GM12878 (cell line): Measurements from ENCODE around the gene GJC1. TPM values are rescaled to one million over a fixed set of nuclear protein-coding genes. Genes with fewer than 3 reads are reported as not detected.
"Not testable (repeated sequence)": the region's sequence is repeated elsewhere in the genome, so short reads cannot be mapped to it uniquely, and the experiment has no call there.

Source experiments
- ATAC-seq: fragments of 200-7000 bp; cut with Tn5 transposase; 3 replicates; pipeline ENCODE4 v1.9.1; 2020; ENCODE audit warnings: mild to moderate bottlenecking, moderate library complexity
- BruUV-seq: library from RNA; stranded (reverse); fragments of 400-500 nt; replicated peaks from 2 replicates; lab custom pipeline; 2021; lab: Mats Ljungman, UMichigan
- CTCF ChIA-PET: fragments of 300-600 bp; sonication (Branson Sonifier 250); formaldehyde crosslinking; extraction: SDS; loops from one replicate; lab custom pipeline; 2021; ENCODE audit warnings: inconsistent platforms; lab: Yijun Ruan, JAX
- POLR2A ChIA-PET: fragments of 350-600 bp; formaldehyde crosslinking; extraction: SDS; loops from one replicate; lab custom pipeline; 2021; ENCODE audit warnings: inconsistent platforms; lab: Charles Lee
- RAD21 ChIA-PET: fragments of 300-600 bp; sonication (Branson Sonifier 250); formaldehyde crosslinking; loops from one replicate; lab custom pipeline; 2023; ENCODE audit warnings: antibody characterized with exemption; ENCODE audit not compliant: unreplicated experiment; lab: Charles Lee
- SMC1A ChIA-PET: fragments of 300-600 bp; sonication (Branson Sonifier 250); formaldehyde crosslinking; loops from one replicate; lab custom pipeline; 2023; ENCODE audit not compliant: unreplicated experiment, uncharacterized antibody; lab: Charles Lee
- DNase-seq: peaks from one replicate; pipeline ENCODE4 v3.0.0-alpha.2; 2011; ENCODE audit warnings: low read depth, low spot score
- FAIRE-seq: peaks from 3 replicates; lab custom pipeline; 2011; peaks lifted over from hg19 to GRCh38; lab: Jason Lieb, UNC
- H2AFZ ChIP-seq: 2 replicates; pipeline ENCODE4 v1.6.0; 2011; ENCODE audit warnings: low read depth, low read length, control low read depth; ENCODE audit not compliant: control insufficient read depth
- H3K27ac ChIP-seq: 2 replicates; pipeline ENCODE4 v1.5.1; 2011; ENCODE audit warnings: control low read depth; ENCODE audit not compliant: control insufficient read depth, insufficient read depth
- H3K27me3 ChIP-seq, 2 experiments: replicated peaks in 1 of 2; 2 replicates each; pipeline versions ENCODE4 v1.6.0 to v1.6.1; 2011; ENCODE audit warnings: low read length in 1 of 2; ENCODE audit not compliant: control insufficient read depth in 2 of 2, insufficient read depth in 2 of 2
- H3K36me3 ChIP-seq, 2 experiments: 2 replicates each; pipeline ENCODE4 v1.5.1; 2011; ENCODE audit warnings: low read length in 1 of 2; ENCODE audit not compliant: control insufficient read depth in 2 of 2, insufficient read depth in 2 of 2
- H3K4me1 ChIP-seq: 2 replicates; pipeline ENCODE4 v1.6.1; 2011; ENCODE audit warnings: mild to moderate bottlenecking, low read length, moderate library complexity, mixed read lengths; ENCODE audit not compliant: control insufficient read depth, insufficient read depth
- H3K4me2 ChIP-seq: 2 replicates; pipeline ENCODE4 v1.6.0; 2011; ENCODE audit warnings: control low read depth; ENCODE audit not compliant: control insufficient read depth, insufficient read depth
- H3K4me3 ChIP-seq: fragments of 200-600 bp; sonication (generic); 2 replicates; pipeline ENCODE4 v1.5.1; 2016
- H3K79me2 ChIP-seq: 2 replicates; pipeline ENCODE4 v1.6.0; 2011; ENCODE audit warnings: low read length; ENCODE audit not compliant: control insufficient read depth, insufficient read depth
- H3K9ac ChIP-seq: 2 replicates; pipeline ENCODE4 v1.8.0; 2011; ENCODE audit warnings: low read length, control low read depth, mixed read lengths; ENCODE audit not compliant: control insufficient read depth, insufficient read depth
- H3K9me3 ChIP-seq: replicated peaks from 3 replicates; pipeline ENCODE4 v1.5.1; 2011; ENCODE audit warnings: mild to moderate bottlenecking, low read length; ENCODE audit not compliant: control insufficient read depth, insufficient read depth
- H4K20me1 ChIP-seq: 2 replicates; pipeline ENCODE4 v1.6.0; 2011; ENCODE audit not compliant: control insufficient read depth, insufficient read depth
- ATF2 ChIP-seq: IDR thresholded peaks from 2 replicates; pipeline ENCODE4 v1.6.1; 2012; ENCODE audit warnings: low read length, inconsistent platforms
- ATF7 ChIP-seq: fragments of 450-650 bp; IDR thresholded peaks from 2 replicates; pipeline ENCODE4 v1.6.1; 2016; ENCODE audit warnings: low read depth, mild to moderate bottlenecking
- CEBPB ChIP-seq, 2 experiments: fragments of 150-350 bp in 1 of 2; IDR thresholded peaks; 2 replicates each; pipeline ENCODE4 v1.6.1; 2012 to 2014; ENCODE audit warnings: low read depth in 2 of 2, low read length in 2 of 2, borderline replicate concordance in 1 of 2, inconsistent platforms in 1 of 2
- CHD2 ChIP-seq: IDR thresholded peaks from 2 replicates; pipeline ENCODE4 v1.6.1; 2011; ENCODE audit warnings: low read depth, low read length, improper control_type of control experiment, borderline replicate concordance
- MTA2 ChIP-seq: fragments of 450-650 bp; IDR thresholded peaks from 2 replicates; pipeline ENCODE4 v1.6.1; 2016; ENCODE audit warnings: low read depth, mild to moderate bottlenecking, moderate library complexity
- REST ChIP-seq: IDR thresholded peaks from 2 replicates; pipeline ENCODE4 v1.6.1; 2012; ENCODE audit warnings: mild to moderate bottlenecking, low read depth, low read length
- SRF ChIP-seq, 2 experiments: IDR thresholded peaks; 2 replicates each; pipeline ENCODE4 v1.6.1; 2011; ENCODE audit warnings: low read depth in 2 of 2, low read length in 2 of 2, mild to moderate bottlenecking in 1 of 2, moderate library complexity in 1 of 2
- TBL1XR1 ChIP-seq: IDR thresholded peaks from 2 replicates; pipeline ENCODE4 v1.6.1; 2012; ENCODE audit warnings: low read depth, low read length, improper control_type of control experiment
- WGBS: methylation state at CpG from one replicate; pipeline ENCODE4 v1.1.6; 2016; ENCODE audit warnings: low lambda C conversion rate; ENCODE audit not compliant: insufficient replicate concordance, insufficient coverage; ENCODE audit errors: missing lambda C conversion rate; 5-methylcytosine and 5-hydroxymethylcytosine counted together
- in situ Hi-C: fragments of 300-500 bp; cut with MboI; formaldehyde crosslinking; loops from 9 replicates; pipeline ENCODE4 v1.14.3; 2018; ENCODE audit warnings: mixed read lengths
- intact Hi-C: fragments of 100-400 bp; cut with micrococcal nuclease; formaldehyde crosslinking; loops from one replicate; pipeline ENCODE4 v1.14.2; 2022; ENCODE audit not compliant: unreplicated experiment
- polyA plus RNA-seq, 11 experiments: library from polyadenylated mRNA; depleted of rRNA in 4 of 11; unstranded in 6 of 11; stranded (reverse) in 5 of 11; fragments of >200 nt; fragmentation: Nextera tagmentation in 4 of 11; fragmentation: Illumina TruSeq in 1 of 11; extraction: Ambion mirVana in 4 of 11; extraction: Trizol in 1 of 11; gene quantifications; 1 replicate in 1 of 11; 2 replicates in 10 of 11; pipeline versions ENCODE4 v1.2.1 to v1.2.3, GENCODE V29; 2011 to 2016; ENCODE audit warnings: inconsistent platforms in 2 of 11, missing spikeins in 2 of 11, low read depth in 1 of 11
- total RNA-seq, 4 experiments: library from RNA; depleted of rRNA in 3 of 4; stranded (reverse); fragments of >200 nt in 3 of 4; fragmentation: Illumina TruSeq in 1 of 4; extraction: Trizol in 1 of 4; gene quantifications; 2 replicates each; pipeline versions ENCODE4 v1.2.1 to v1.2.3, GENCODE V29; 2013 to 2021

GJC1 gene
- total and polyA plus RNA-seq, 10 of the 15 experiments (the other 5 are each of a cell fraction or from before 2014, with no cell fraction given), result 0.37 to 3.4 (median 0.90) TPM

- no peak for TF ChIP-seq REST
- no peak for TF ChIP-seq MTA2
- TF ChIP-seq SRF (IDR thresholded peaks at IDR 0.05; ENCODE audit: low read depth in 2 of 2, low read length in 2 of 2), result no peak
- TF ChIP-seq TBL1XR1, result no peak
- TF ChIP-seq CEBPB (IDR thresholded peaks at IDR 0.05; ENCODE audit: borderline replicate concordance in 1 of 2, low read depth in 2 of 2, low read length in 2 of 2), result no peak
- no peak for TF ChIP-seq ATF7
- no peak for TF ChIP-seq ATF2
- TF ChIP-seq CHD2, result no peak
- TF ChIP-seq, all 136 proteins: peak for 0
Measured at GRCh38 chr17:44820631-44821212, 9.4 kb downstream of the GJC1 start (continued).

- H3K9ac ChIP-seq, result not testable (repeated sequence)
Measured at GRCh38 chr17:44818508-44818907, 11.6 kb downstream of the GJC1 start.

More at GRCh38 chr17:44818508-44818907, 11.6 kb downstream of the GJC1 start:
- H3K9me3 ChIP-seq, H3K4me1 ChIP-seq, SMC1A ChIA-PET, CTCF ChIA-PET, POLR2A ChIA-PET, H2AFZ ChIP-seq, H3K4me2 ChIP-seq, H3K36me3 ChIP-seq, ATAC-seq, H4K20me1 ChIP-seq, H3K27ac ChIP-seq, in situ Hi-C loops, H3K27me3 ChIP-seq, intact Hi-C loops, BruUV-seq, FAIRE-seq, H3K79me2 ChIP-seq, H3K4me3 ChIP-seq, RAD21 ChIA-PET, DNase-seq: not testable (repeated sequence)
- 80% methylated on average over 6 of the region's 6 CpGs for WGBS
